HG03432 (cell line): ENCODE results near the gene N4BP3.
"Not testable (repeated sequence)": the region's sequence is repeated elsewhere in the genome, so short reads cannot be mapped to it uniquely, and the experiment has no call there.

Source experiments
- ATAC-seq: cut with Tn5 transposase; IDR thresholded peaks from one replicate; pipeline ENCODE4 v1.9.1; 2021; ENCODE audit warnings: mild to moderate bottlenecking, moderate library complexity; ENCODE audit not compliant: unreplicated experiment

Gene N4BP3, protein sequence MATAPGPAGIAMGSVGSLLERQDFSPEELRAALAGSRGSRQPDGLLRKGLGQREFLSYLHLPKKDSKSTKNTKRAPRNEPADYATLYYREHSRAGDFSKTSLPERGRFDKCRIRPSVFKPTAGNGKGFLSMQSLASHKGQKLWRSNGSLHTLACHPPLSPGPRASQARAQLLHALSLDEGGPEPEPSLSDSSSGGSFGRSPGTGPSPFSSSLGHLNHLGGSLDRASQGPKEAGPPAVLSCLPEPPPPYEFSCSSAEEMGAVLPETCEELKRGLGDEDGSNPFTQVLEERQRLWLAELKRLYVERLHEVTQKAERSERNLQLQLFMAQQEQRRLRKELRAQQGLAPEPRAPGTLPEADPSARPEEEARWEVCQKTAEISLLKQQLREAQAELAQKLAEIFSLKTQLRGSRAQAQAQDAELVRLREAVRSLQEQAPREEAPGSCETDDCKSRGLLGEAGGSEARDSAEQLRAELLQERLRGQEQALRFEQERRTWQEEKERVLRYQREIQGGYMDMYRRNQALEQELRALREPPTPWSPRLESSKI

GRCh38 chr5:178113141-178113787, at the start of gene N4BP3:
Gene N4BP3 (plus strand): TSS chr5:178113532. CDS start chr5:178119584, 6,052 bp downstream.
- ATAC-seq: peak; percentile 66

- no peak for ATAC-seq
Measured at GRCh38 chr5:178067755-178068154, 45.6 kb upstream of the N4BP3 start.

- no peak for ATAC-seq
Measured at GRCh38 chr5:178068293-178068692, 45.0 kb upstream of the N4BP3 start.

DNA sequence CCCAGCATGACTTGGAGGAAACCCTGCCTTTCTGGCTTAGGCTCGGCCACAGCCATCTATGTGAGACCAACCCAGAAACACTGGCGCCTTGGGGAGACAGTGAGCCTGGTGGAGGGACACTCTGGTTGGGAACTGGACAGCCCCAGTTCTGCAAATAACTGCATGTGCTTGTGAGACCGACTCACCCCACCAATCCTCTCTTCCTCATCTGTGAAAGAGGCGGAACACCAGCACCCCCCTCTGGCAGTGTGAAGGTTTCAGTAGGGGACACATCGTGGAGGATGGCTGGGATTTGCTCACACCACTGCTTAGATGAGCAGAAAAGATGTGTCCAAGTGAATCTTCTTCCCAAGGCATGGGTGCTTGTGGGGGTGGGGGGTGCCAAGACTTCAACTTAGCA, 43.4 kb upstream of the N4BP3 start:
- ATAC-seq: no peak

GRCh38 chr5:178071108-178071507, 42.2 kb upstream of the N4BP3 start:
- ATAC-seq: no peak

DNA sequence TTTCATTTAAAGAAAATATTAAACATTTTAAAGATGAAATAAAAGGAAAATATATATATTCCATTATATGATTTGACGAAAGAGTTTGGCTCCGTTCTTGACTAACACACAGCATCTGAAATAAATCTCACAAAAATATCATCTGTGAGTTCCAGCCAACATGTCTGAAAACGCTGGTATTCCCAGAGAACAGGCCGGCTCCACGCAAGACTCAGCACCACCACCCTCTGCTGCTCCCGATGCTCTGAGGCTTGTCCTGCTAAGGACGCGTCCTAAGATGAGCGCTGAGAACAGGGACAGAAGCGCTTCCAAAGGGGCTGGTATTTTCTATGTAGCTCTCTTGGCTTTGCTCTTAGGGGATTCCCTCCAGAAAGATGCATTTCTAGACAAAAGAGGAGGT, 40.6 kb upstream of the N4BP3 start:
- no peak for ATAC-seq

- ATAC-seq: no peak
Measured at GRCh38 chr5:178074266-178074952, 38.9 kb upstream of the N4BP3 start.

DNA sequence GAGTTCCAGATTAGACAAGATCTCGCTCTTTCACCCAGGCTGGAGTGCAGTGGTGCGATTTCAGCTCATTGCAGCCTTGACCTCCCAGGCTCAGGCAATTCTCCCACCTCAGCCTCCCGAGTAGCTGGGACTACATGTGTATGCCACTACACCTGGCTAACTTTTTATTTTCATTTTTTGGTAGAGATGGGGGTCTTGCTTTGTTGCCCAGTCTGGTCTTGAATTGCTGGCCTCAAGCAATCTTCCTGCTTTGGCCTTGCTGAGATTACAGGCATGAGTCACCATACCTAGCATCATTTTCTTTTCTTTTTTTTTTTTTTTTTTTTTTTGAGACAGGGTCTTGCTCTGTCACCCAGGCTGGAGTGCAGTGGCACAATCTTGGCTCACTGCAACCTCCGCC, 36.4 kb upstream of the N4BP3 start:
- ATAC-seq: not testable (repeated sequence)

DNA sequence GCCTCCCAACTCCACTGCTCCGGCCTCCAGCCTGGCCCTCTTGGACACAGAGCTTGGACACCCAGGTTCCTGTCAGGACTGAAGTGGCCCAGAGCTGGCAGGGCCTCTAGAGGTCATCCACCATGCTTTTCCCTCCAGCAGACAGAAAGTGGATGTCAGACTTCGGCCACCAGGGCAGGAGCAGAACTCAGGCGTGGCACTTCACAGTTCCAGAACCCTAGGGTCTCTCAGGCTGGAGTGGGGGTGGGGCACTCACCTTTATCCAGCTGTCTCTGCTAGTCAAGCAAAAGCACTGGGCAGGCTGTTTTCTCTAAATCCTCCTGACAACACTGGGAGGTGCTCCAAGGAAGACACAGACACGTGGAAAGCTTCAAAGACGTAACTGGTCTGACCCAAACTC, 35.6 kb upstream of the N4BP3 start:
- no peak for ATAC-seq

GRCh38 chr5:178078197-178079010, 34.9 kb upstream of the N4BP3 start:
- no peak for ATAC-seq

- ATAC-seq: no peak
Measured at GRCh38 chr5:178080056-178080455, 33.3 kb upstream of the N4BP3 start.

GRCh38 chr5:178080618-178081410, 32.5 kb upstream of the N4BP3 start:
- ATAC-seq: no peak

GRCh38 chr5:178081571-178082243, 31.6 kb upstream of the N4BP3 start:
- ATAC-seq: no peak

- no peak for ATAC-seq
Measured at GRCh38 chr5:178083922-178084321, 29.4 kb upstream of the N4BP3 start.

GRCh38 chr5:178085316-178085715, 28.0 kb upstream of the N4BP3 start:
- no peak for ATAC-seq

GRCh38 chr5:178086266-178086665, 27.1 kb upstream of the N4BP3 start:
- ATAC-seq: no peak

- ATAC-seq: not testable (repeated sequence)
Measured at GRCh38 chr5:178087199-178087598, 26.1 kb upstream of the N4BP3 start.

DNA sequence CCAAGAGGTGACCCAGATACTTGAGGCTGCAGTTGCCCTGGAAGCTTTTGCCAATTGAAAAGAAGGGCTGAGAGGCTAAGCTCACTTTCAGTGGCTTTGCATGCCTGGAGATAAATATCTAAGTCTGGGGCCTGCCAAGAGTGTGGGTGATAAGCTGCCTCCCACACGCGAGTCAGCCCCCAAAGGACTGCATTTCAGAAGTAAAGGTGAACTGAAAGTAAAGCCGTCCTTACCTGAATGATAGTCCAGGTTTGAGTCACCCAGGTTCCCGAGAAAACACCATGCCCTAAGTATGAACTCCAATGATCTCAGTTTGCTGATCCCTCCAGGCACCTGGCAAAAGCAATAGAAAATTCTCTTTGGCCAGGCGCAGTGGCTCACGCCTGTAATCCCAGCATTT, 22.5 kb upstream of the N4BP3 start:
- ATAC-seq: no peak

DNA sequence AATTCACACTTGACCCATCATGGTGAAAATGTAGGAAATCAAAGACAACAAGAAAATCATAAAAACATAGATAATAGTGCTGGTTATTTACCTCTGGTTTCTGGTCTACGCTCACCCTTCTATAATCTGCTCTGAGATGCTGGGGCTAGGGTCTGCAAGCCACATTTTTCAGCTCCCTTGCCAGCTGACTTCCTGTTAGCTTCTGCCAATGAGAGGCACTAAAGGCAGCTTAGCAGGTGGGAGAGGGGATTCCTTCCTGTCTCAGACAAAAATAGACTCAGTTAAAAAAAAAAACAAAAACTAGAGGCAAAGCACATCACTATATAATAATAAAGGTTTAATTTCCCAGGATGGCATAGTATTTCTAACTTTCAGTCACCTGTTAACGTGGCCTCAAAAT, 20.2 kb upstream of the N4BP3 start:
- ATAC-seq: no peak
